Right atrium auricular region (tissue), 2 donors: Measurements from ENCODE around the gene WDTC1. TPM values are rescaled to one million over a fixed set of nuclear protein-coding genes. Genes with fewer than 3 reads are reported as not detected.

ENCODE experiments used
- DNase-seq: peaks from one replicate; pipeline ENCODE4 v3.0.0-alpha.2; 2019; ENCODE audit warnings: low spot score
- H3K27ac ChIP-seq, 2 donors: fragments of 200-600 bp; sonication (generic); 1 replicate in 1 of 2; 2 replicates in 1 of 2; pipeline ENCODE4 v1.5.1; 2016 to 2019
- H3K27me3 ChIP-seq, 2 donors: fragments of 200-600 bp; sonication (generic); one replicate each; pipeline versions ENCODE4 v1.5.1 to v1.6.0; 2017 to 2019
- H3K36me3 ChIP-seq: fragments of 200-600 bp; sonication (generic); one replicate; pipeline ENCODE4 v1.5.1; 2016
- H3K4me1 ChIP-seq, 2 donors: fragments of 200-600 bp; sonication (generic); one replicate each; pipeline versions ENCODE4 v1.5.1 to v1.6.0; 2017 to 2019
- H3K4me3 ChIP-seq, 2 donors: fragments of 200-600 bp; sonication (generic); 1 replicate in 1 of 2; 2 replicates in 1 of 2; pipeline ENCODE4 v1.5.1; 2017 to 2019; ENCODE audit warnings: mild to moderate bottlenecking in 1 of 2, moderate library complexity in 1 of 2
- H3K9me3 ChIP-seq, 2 donors: fragments of 200-600 bp; sonication (generic); one replicate each; pipeline ENCODE4 v1.5.1; 2019
- CTCF ChIP-seq, 2 donors: fragments of 200-600 bp; sonication (generic); IDR thresholded peaks; one replicate each; pipeline ENCODE4 v1.5.1; 2019; ENCODE audit warnings: antibody characterized with exemption in 2 of 2
- total RNA-seq, 2 donors: library from RNA; depleted of rRNA; stranded (reverse); fragments of >200 nt; gene quantifications; one replicate each; pipeline ENCODE4 v1.1.0, GENCODE V29; 2016

The WDTC1 gene
- total RNA-seq, 2 donors from 2014 or later: 52.0 to 77.9 TPM

GRCh38 chr1:27258598-27258997 is 24.2 kb downstream of the WDTC1 start:
- Histone ChIP-seq H3K36me3 (peaks cover 7% of the 10 kb centered on the region), H3K27ac (no peak overlapping the region), H3K4me3 (no peak overlapping the region), H3K9me3 (no peaks in the 10 kb centered on the region), H3K27me3 (no peaks in the 10 kb centered on the region), H3K4me1 (no peaks in the 10 kb centered on the region)
- TF ChIP-seq CTCF (IDR thresholded peaks at IDR 0.05): no peak
- no peak for DNase-seq

GRCh38 chr1:27267153-27267552 is 32.7 kb downstream of the WDTC1 start:
- Histone ChIP-seq H3K27me3 (no peaks in the 10 kb centered on the region), H3K4me1 (no peaks in the 10 kb centered on the region), H3K9me3 (no peaks in the 10 kb centered on the region), H3K4me3 (no peak overlapping the region), H3K36me3 (peaks cover 24% of the 10 kb centered on the region), H3K27ac (no peak overlapping the region)
- no peak for DNase-seq
- no peak for TF ChIP-seq CTCF (IDR thresholded peaks at IDR 0.05)

- H3K4me3 ChIP-seq: no peak overlapping the region
- H3K36me3 ChIP-seq: peaks cover 11% of the 10 kb centered on the region
- H3K9me3 ChIP-seq: no peaks in the 10 kb centered on the region
- H3K4me1 ChIP-seq: no peaks in the 10 kb centered on the region
- DNase-seq: no peak
- no peak for TF ChIP-seq CTCF (IDR thresholded peaks at IDR 0.05)
- H3K27ac ChIP-seq: no peak overlapping the region
- H3K27me3 ChIP-seq: no peaks in the 10 kb centered on the region
These were observed 34.8 kb downstream of the WDTC1 start for GRCh38 chr1:27269276-27269675.

- Histone ChIP-seq H3K36me3 (peaks cover 7% of the 10 kb centered on the region), H3K4me3 (no peak overlapping the region), H3K27ac (no peak overlapping the region), H3K9me3 (no peaks in the 10 kb centered on the region), H3K27me3 (no peaks in the 10 kb centered on the region), H3K4me1 (no peaks in the 10 kb centered on the region)
- no peak for TF ChIP-seq CTCF (IDR thresholded peaks at IDR 0.05)
- DNase-seq: no peak
These were observed 39.8 kb downstream of the WDTC1 start for GRCh38 chr1:27274204-27274603.

GRCh38 chr1:27275696-27276095 is 41.3 kb downstream of the WDTC1 start:
- Histone ChIP-seq H3K36me3 (peaks cover 7% of the 10 kb centered on the region), H3K9me3 (no peaks in the 10 kb centered on the region), H3K4me1 (no peaks in the 10 kb centered on the region), H3K4me3 (no peak overlapping the region), H3K27ac (no peak overlapping the region), H3K27me3 (no peaks in the 10 kb centered on the region)
- DNase-seq: no peak
- no peak for TF ChIP-seq CTCF (IDR thresholded peaks at IDR 0.05)
